KMS-11 (cell line): ENCODE data around the gene KLHL11.

Source experiments
- H2AFZ ChIP-seq: fragments of 200-600 bp; sonication (generic); 2 replicates; pipeline ENCODE4 v1.6.1; 2016; ENCODE audit warnings: antibody characterized with exemption, mixed run types, low read depth
- H3K27ac ChIP-seq: fragments of 200-600 bp; sonication (generic); 2 replicates; pipeline ENCODE4 v1.6.1; 2016; ENCODE audit warnings: mild to moderate bottlenecking, mixed run types
- H3K27me3 ChIP-seq: fragments of 200-600 bp; sonication (generic); 2 replicates; pipeline ENCODE4 v1.6.1; 2017; ENCODE audit warnings: mild to moderate bottlenecking, low read depth, mixed run types, moderate library complexity; ENCODE audit not compliant: insufficient read depth
- H3K36me3 ChIP-seq: fragments of 200-600 bp; sonication (generic); 2 replicates; pipeline ENCODE4 v1.6.1; 2017; ENCODE audit warnings: mild to moderate bottlenecking, mixed run types; ENCODE audit not compliant: insufficient read depth
- H3K4me1 ChIP-seq: fragments of 200-600 bp; sonication (generic); 2 replicates; pipeline ENCODE4 v1.6.1; 2016; ENCODE audit warnings: mild to moderate bottlenecking, low read depth, mixed run types; ENCODE audit not compliant: poor library complexity, severe bottlenecking
- H3K4me2 ChIP-seq: fragments of 200-600 bp; sonication (generic); 2 replicates; pipeline ENCODE4 v1.7.0; 2016; ENCODE audit warnings: mild to moderate bottlenecking, mixed run types
- H3K4me3 ChIP-seq: fragments of 200-600 bp; sonication (generic); IDR thresholded peaks from 2 replicates; pipeline ENCODE4 v1.6.1; 2017; ENCODE audit warnings: low read depth, low read length, mixed read lengths; ENCODE audit not compliant: insufficient read depth
- H3K79me2 ChIP-seq: fragments of 200-600 bp; sonication (generic); 2 replicates; pipeline ENCODE4 v1.6.1; 2016; ENCODE audit warnings: low read depth, mixed run types; ENCODE audit not compliant: insufficient read depth
- H3K9ac ChIP-seq: fragments of 200-600 bp; sonication (generic); 2 replicates; pipeline ENCODE4 v1.6.1; 2016; ENCODE audit warnings: mild to moderate bottlenecking, mixed run types
- H4K20me1 ChIP-seq: fragments of 200-600 bp; sonication (generic); 2 replicates; pipeline ENCODE4 v1.6.1; 2016; ENCODE audit warnings: mild to moderate bottlenecking, mixed run types; ENCODE audit not compliant: insufficient read depth
- CTCF ChIP-seq: fragments of 200-600 bp; sonication (generic); conservative IDR thresholded peaks from 2 replicates; pipeline ENCODE4 v1.6.1; 2017; ENCODE audit warnings: low read depth, mild to moderate bottlenecking, antibody characterized with exemption, low read length, moderate library complexity, mixed read lengths

The KLHL11 gene

DNA sequence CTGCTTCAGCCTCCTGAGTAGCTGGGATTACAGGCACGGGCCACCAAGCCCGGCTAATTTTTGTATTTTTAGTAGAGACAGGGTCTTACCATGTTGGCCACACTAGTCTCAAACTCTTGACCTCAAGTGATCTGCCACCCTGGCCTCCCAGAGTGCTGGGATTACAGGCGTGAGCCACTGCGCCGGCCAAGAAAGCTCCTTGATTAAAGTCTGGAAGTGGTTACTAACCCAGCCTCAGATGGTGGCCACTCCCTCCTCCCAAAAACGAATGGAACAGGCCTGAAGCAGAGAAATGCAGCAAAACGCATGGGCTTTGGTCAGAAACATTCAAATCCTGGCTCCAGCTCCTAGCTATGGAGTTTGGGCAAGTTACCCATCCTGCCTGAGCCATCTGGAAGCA lies 41.1 kb downstream of the KLHL11 start:
- no peaks in the 10 kb centered on the region for H3K79me2 ChIP-seq
- H3K9ac ChIP-seq: no peak overlapping the region
- no peak overlapping the region for H3K4me2 ChIP-seq
- H2AFZ ChIP-seq: no peak overlapping the region
- H4K20me1 ChIP-seq: no peaks in the 10 kb centered on the region
- H3K4me3 ChIP-seq: no peak overlapping the region
- no peaks in the 10 kb centered on the region for H3K4me1 ChIP-seq
- H3K27me3 ChIP-seq: peaks cover 4% of the 10 kb centered on the region; the same call in 1 of the 2 replicates
- H3K36me3 ChIP-seq: no peaks in the 10 kb centered on the region
- no peak for TF ChIP-seq CTCF
- no peak overlapping the region for H3K27ac ChIP-seq

DNA sequence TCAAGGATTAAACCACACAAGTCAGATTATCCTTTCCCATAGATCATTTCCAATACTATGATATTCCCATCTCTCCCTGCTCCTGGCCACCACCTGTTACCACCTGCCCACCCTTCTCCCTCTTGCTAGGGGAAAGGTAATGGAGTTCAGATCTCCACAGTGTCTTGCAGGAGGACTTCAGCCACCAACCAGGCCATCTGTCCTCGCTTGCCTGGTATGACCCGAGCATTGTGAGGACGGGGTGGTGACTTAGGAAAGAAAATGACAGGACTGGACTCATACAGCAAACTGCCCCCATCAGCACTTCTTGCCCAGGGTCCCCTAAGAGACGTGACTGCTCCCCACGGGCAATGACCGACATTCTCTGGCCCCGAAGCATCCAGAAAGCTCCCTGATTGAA lies 41.6 kb downstream of the KLHL11 start:
- Histone ChIP-seq H3K4me1 (no peaks in the 10 kb centered on the region), H3K4me2 (no peak overlapping the region), H4K20me1 (no peaks in the 10 kb centered on the region), H2AFZ (no peak overlapping the region), H3K9ac (no peak overlapping the region), H3K27me3 (peaks cover 4% of the 10 kb centered on the region; the same call in 1 of the 2 replicates), H3K27ac (no peak overlapping the region), H3K4me3 (no peak overlapping the region), H3K36me3 (no peaks in the 10 kb centered on the region), H3K79me2 (no peaks in the 10 kb centered on the region)
- no peak for TF ChIP-seq CTCF

GRCh38 chr17:41823141-41823524 lies 42.1 kb downstream of the KLHL11 start:
- Histone ChIP-seq H3K4me1 (no peaks in the 10 kb centered on the region), H3K9ac (no peak overlapping the region), H3K79me2 (no peaks in the 10 kb centered on the region), H3K36me3 (no peaks in the 10 kb centered on the region), H4K20me1 (no peaks in the 10 kb centered on the region), H3K4me3 (no peak overlapping the region), H3K27ac (no peak overlapping the region), H3K27me3 (peaks cover 4% of the 10 kb centered on the region; the same call in 1 of the 2 replicates), H3K4me2 (no peak overlapping the region), H2AFZ (no peak overlapping the region)
- no peak for TF ChIP-seq CTCF

DNA sequence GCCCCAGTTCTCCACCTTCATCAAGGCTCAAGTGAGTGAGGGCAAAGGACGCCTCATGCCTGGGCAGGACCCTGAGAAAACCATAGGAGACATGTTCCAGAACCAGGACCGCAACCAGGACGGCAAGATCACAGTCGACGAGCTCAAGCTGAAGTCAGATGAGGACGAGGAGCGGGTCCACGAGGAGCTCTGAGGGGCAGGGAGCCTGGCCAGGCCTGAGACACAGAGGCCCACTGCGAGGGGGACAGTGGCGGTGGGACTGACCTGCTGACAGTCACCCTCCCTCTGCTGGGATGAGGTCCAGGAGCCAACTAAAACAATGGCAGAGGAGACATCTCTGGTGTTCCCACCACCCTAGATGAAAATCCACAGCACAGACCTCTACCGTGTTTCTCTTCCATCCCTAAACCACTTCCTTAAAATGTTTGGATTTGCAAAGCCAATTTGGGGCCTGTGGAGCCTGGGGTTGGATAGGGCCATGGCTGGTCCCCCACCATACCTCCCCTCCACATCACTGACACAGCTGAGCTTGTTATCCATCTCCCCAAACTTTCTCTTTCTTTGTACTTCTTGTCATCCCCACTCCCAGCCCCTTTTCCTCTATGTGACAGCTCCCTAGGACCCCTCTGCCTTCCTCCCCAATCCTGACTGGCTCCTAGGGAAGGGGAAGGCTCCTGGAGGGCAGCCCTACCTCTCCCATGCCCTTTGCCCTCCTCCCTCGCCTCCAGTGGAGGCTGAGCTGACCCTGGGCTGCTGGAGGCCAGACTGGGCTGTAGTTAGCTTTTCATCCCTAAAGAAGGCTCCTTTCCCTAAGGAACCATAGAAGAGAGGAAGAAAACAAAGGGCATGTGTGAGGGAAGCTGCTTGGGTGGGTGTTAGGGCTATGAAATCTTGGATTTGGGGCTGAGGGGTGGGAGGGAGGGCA lies 42.7 kb downstream of the KLHL11 start:
- Histone ChIP-seq H3K27me3 (peaks cover 4% of the 10 kb centered on the region; the same call in 1 of the 2 replicates), H3K79me2 (no peaks in the 10 kb centered on the region), H2AFZ (no peak overlapping the region), H3K27ac (no peak overlapping the region), H3K4me1 (no peaks in the 10 kb centered on the region), H4K20me1 (no peaks in the 10 kb centered on the region), H3K36me3 (no peaks in the 10 kb centered on the region), H3K9ac (no peak overlapping the region), H3K4me2 (no peak overlapping the region), H3K4me3 (no peak overlapping the region)
- no peak for TF ChIP-seq CTCF
